HG03097 (cell line): ENCODE data around the gene SCYGR7.
"Not testable (repeated sequence)": the region's sequence is repeated elsewhere in the genome, so short reads cannot be mapped to it uniquely, and the experiment has no call there.

Experiments
- ATAC-seq: cut with Tn5 transposase; IDR thresholded peaks from one replicate; pipeline ENCODE4 v1.9.1; 2021; ENCODE audit not compliant: unreplicated experiment, low FRiP score

SCYGR7 gene

GRCh38 chr2:227728035-227728434, at the start of gene SCYGR7:
TSS of gene SCYGR7 (plus strand) at chr2:227728335. CDS start at chr2:227728335, 0 bp downstream.
- ATAC-seq, result no peak

DNA sequence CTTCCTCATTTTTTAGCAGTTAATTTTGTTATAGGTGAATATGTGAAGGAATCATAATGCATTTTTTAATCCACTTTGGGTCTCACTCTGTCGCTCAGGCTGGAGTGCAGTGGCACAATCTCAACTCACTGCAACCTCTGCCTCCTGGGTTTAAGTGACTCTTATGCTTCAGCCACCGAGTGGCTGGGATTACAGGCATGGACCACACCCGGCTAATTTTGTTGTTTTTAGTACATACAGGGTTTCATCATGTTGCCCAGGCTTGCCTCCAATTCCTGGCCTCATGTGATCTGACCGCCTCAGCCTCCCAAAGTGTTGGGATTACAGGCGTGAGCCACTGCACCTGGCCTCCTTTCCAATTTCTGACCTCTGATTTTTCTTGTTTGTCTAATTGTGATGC, 43.9 kb upstream of the SCYGR7 start:
- ATAC-seq, result no peak

GRCh38 chr2:227687189-227687588, 40.9 kb upstream of the SCYGR7 start:
- ATAC-seq, result no peak

DNA sequence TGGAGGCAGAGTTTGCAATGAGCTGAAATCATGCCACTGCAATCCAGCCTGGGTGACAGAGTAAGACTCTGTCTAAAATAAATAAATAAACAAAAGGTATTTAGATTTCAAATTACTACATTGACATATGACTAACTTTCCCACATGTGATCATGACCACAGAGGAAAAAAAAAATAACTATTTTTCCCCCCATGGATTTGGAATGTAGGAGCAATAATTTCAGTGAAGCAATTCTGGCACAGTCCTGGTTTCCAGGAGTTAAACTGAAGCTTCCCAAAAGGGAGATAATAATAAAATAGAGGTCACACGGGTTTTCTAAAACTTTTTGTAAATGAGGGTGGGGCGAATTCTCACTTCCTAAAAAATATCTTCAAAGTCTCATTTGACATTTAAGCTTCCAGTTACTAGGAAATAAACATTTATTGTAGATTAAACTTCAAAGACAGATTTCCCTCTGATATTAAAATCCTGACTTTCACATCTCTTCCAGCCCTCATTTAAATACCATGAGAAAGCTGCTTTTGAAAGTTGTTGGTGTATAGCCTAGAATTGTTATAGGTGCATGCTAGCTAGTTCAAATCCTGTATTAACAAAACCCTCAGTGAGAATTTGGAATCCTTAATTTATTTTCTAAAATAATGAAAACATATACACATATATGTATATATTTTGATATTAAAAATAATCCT, 31.0 kb upstream of the SCYGR7 start:
- ATAC-seq, result no peak

DNA sequence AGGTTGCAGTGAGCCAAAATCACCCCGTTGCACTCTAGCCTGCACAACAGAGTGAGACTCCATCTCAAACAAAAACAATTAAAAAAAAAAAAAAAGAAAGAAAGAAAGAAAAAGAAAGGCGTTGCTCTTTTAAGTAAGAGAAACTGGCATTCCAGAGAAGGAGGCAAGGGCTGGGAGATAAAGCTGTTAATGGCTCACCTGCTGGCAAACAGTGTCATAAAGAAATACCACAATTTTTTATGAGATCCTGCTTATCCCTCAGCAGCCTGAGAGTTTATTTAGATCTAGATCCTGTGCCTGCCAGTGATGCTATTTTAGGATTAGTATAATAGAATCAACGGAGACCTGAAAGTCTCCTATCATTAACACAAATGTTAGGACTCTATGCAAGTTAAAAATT, 26.6 kb upstream of the SCYGR7 start:
- ATAC-seq, result no peak

GRCh38 chr2:227703280-227703732, 24.8 kb upstream of the SCYGR7 start:
- no peak for ATAC-seq

- ATAC-seq, result no peak
Observed at GRCh38 chr2:227703961-227704360, 24.2 kb upstream of the SCYGR7 start.

DNA sequence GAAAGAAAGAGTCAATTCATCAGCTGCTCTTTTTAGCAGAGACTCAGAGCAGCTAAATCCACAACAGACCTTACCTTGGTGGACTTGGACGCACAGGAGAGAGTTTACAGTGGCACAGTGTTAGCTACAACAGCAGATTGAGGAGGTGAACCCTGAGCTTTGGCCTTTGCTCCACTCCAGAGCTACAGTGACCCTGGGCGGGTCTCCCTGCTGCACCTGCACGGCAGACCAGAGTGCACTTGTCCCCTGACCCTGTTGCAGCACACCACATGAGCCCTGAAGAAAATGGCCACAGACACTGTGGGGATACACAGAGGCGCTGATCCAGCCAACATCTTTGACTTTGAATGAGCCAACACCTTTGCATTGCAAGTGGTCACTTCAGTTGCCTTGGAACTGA, 21.3 kb upstream of the SCYGR7 start:
- ATAC-seq, result no peak

DNA sequence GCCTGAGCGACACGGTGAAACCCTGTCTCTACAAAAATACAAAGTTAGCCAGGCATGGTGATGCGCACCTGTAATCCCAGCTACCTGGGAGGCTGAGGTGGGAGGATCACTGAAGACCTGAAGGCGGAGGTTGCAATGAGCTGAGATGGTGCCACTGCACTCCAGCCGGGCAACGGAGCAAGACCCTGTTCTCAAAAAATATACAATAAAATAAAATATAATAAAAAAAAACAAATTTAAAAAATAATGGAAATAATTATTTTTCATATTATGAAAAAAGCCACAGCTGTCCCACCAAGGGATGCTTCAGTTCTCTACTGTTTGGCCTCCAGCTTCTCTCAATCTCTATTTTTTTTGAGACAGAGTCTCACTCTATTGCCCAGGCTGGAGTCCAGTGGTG, 20.7 kb upstream of the SCYGR7 start:
- ATAC-seq, result no peak

- ATAC-seq, result no peak
Observed at GRCh38 chr2:227710986-227711385, 17.1 kb upstream of the SCYGR7 start.

GRCh38 chr2:227713291-227713690, 14.8 kb upstream of the SCYGR7 start:
- no peak for ATAC-seq

DNA sequence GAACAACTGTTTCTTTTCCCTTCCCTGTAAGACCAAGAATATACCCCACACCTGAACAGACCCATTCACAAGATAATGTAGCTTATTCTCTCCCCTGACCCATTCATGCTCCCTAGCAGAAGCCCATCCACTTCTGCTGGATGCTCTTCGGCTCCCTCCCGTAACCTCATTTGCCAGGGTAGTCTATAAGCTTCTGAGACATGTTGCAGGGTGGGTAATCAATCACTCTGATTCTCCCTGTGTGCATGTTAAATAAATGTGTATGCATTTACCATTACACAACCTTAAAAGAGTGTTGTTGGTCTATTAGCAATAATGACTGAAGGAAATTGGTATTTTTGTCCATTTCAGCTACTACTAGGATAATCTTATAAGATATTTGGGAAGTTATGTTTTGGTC, 11.6 kb upstream of the SCYGR7 start:
- no peak for ATAC-seq

DNA sequence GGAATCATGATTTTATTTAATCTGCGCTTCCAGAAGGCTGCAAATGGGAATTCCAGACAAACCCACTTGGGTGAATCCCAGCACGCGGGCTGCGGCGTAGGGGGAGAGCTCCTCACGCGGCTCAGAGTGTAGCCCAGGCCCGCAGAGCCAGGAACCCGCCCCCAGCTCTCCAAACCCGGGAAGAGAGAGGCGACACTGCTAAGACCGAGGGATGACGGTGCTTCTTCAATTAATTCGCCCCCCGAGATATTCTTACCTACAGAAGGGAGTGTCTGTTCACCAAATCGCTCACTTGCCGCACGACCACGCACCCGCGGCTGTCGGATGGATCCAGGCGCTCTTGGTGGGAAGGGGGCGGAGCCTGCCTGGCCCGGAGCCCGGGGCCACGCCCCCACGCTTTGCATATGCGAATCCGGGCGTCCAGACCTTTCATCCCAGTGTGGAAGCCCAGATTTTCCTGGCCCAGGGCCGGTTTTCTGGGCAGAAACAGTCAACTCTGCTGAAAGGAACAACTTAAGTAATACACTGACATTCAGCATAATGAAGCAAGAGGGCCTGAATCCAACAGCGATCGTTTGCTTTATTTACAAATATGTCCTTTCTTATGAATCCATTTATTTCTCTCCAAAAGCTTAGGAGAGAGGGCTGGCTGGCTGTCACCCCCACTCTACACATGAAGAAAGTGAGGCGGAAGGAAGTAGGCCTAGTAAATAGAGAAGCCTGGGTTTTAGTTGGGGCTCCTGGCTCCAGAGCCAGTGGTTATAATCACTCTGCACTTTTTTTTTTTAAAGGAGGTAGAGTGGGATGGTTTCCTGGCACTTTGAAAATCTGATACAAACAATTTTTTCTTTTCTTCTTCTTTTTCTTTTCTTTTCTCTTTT, 10.2 kb upstream of the SCYGR7 start, which contains the start of gene SLC19A3:
Gene SLC19A3, minus strand, starts transcription at position 342 of the 881 bp plus-strand sequence. CDS start 15,710 bp downstream, outside the sequence.
- ATAC-seq, result no peak

DNA sequence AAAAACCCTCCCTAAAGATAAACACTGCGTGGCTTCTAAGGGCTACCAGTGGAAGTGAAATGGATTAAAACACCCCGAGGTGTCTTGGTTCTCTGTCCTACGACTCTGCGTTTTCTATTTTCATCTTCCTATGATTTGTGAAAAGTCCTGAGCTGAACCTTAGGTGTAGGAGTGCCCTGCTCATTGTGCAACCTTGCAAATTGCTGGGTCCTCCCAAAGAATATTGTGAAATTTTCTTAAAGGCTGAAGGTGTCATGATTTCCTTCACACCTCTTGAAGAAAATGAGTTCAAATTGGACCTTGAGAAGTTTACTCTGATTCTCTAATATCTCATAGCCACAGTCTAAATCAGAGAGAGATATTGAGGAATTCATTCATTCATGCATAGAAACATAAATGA, 8.5 kb upstream of the SCYGR7 start:
- no peak for ATAC-seq

GRCh38 chr2:227720680-227721079, 7.5 kb upstream of the SCYGR7 start:
- no peak for ATAC-seq

GRCh38 chr2:227722821-227723220, 5.3 kb upstream of the SCYGR7 start:
- not testable (repeated sequence) for ATAC-seq

DNA sequence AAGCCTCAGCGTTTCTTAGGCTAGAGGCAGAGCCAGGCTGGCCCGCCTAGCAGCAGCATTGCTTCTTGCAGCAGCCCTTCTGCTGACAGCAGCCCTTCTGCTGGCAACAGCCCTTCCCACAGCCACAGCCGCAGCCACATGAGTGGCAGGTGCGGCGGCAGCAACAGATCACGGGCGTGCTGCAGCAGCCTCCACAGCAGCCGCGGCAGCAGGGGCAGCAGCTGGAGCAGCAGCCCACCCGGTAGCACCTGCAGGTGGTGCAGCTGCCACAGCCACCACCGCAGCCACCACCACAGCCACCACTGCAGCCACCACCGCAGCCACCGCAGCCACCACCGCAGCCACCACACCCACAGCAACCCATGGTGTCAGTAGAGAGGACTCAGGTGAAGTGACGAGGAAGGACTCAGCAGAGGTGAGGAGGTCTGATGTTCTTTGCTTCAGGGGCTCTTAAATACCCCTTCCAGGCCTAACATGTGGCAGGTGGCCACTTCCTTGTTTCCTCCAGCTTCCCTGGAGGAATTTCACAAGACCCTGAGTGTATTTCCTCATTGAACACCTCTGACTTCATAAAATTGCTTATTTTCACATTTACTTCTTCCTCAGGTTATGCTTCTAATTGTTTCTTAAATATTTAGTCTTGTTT, 3.6 kb upstream of the SCYGR7 start, which contains the start of gene SCYGR6:
Gene SCYGR6, minus strand, starts transcription at position 364 of the 646 bp plus-strand sequence. Its CDS starts 0 bp downstream, at position 364.
- ATAC-seq, result no peak

- no peak for ATAC-seq
Observed at GRCh38 chr2:227739351-227739750, 11.2 kb downstream of the SCYGR7 start.

- ATAC-seq, result not testable (repeated sequence)
Observed at GRCh38 chr2:227740705-227741104, 12.6 kb downstream of the SCYGR7 start.

GRCh38 chr2:227745594-227745993, 17.5 kb downstream of the SCYGR7 start, which contains the start of gene SCYGR8:
TSS of gene SCYGR8 (plus strand) at chr2:227745894. CDS start at chr2:227745894, 0 bp downstream.
- no peak for ATAC-seq

DNA sequence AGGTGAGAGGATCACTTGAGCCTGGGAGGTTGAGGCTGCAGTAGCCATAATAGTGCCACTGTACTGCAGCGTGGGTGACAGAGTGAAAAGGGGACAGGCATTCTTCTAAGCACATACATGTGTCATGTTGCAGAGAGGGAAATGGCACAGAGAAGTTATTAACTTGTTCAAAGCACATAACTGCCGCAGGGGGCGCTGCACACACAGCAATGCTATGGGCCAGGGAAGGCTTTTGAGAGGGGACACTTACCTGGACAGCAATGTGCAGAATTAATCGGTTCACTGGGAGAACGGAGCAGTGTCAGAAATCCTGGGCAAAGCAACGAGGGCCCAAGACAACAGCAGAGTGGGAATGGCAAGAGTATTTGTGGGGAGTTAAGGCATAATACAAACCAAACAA, 19.9 kb downstream of the SCYGR7 start:
- ATAC-seq, result no peak
